ENCODE data around the gene LMNA. TPM values are rescaled to one million over a fixed set of nuclear protein-coding genes. Genes with fewer than 3 reads are reported as not detected.

The LMNA gene
- total and polyA plus RNA-seq, 10 of the 15 experiments (the other 5 are each of a cell fraction or from before 2014, with no cell fraction given): 0.42 to 334 (median 81.1) TPM

DNA sequence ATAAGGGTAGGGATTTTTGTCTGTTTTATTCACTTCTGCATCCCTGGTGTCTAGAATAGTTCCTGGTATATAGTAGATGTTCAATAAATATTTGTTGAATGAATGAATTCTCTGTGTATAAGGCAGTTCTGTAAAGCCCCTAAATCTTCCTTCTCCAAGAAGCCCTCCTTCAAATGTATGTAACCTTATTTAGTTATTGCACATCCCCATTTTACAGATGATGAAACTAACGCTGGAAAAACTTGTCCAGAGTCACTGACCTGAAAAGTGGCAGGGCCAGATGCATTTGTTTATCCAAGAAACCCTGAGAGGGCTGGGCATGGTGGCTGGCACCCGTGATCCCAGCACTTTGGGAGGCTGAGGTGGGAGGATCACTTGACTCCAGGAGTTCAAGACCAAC lies 4.3 kb upstream of the LMNA start:
- no peak overlapping the region for H3K4me3 ChIP-seq
- H3K4me2 ChIP-seq (ENCODE audit: control insufficient read depth, insufficient read depth): no peak overlapping the region
- peaks cover 7% of the 10 kb centered on the region for H3K79me2 ChIP-seq (ENCODE audit: control insufficient read depth, insufficient read depth, low read length)
- in situ Hi-C loops (cut with MboI) (no loop called here), intact Hi-C loops (cut with micrococcal nuclease; ENCODE audit: unreplicated experiment) (no loop called here)
- 76% methylated on average over 2 of the region's 2 CpGs for WGBS (ENCODE audit: insufficient coverage, insufficient replicate concordance, low lambda C conversion rate, missing lambda C conversion rate)
- POLR2A ChIA-PET: interaction anchor here (1.0 to 2.3 kb wide), 2 partner anchors 10 to 12 kb away, joined by 8 to 13 read pairs; no protein-coding TSS in a partner anchor
- CTCF ChIA-PET: interaction anchor here (1.0 to 1.7 kb wide), 4 partner anchors 13 to 20 kb away, joined by 3 to 7 read pairs (median 4); no protein-coding TSS in a partner anchor
- H2AFZ ChIP-seq (ENCODE audit: control insufficient read depth, low read depth, low read length): no peak overlapping the region
- FAIRE-seq (no peak), DNase-seq (ENCODE audit: low read depth, low spot score) (no peak), ATAC-seq (no peak)
- no TSS peak for BruUV-seq (replicated peaks)
- no peaks in the 10 kb centered on the region for H3K9me3 ChIP-seq (replicated peaks; ENCODE audit: control insufficient read depth, insufficient read depth, low read length)
- H4K20me1 ChIP-seq (ENCODE audit: control insufficient read depth, insufficient read depth): no peaks in the 10 kb centered on the region
- SMC1A ChIA-PET (ENCODE audit: uncharacterized antibody, unreplicated experiment): interaction anchor here (23.8 kb wide), 1 partner anchor 14 kb away, joined by 874 read pairs; the partner anchor contains the start of gene LMNA
- no peak overlapping the region for H3K27ac ChIP-seq (ENCODE audit: control insufficient read depth, insufficient read depth)
- RAD21 ChIA-PET (ENCODE audit: unreplicated experiment): interaction anchor here (1.6 kb wide), 1 partner anchor 10 kb away, joined by 5 read pairs; no protein-coding TSS in a partner anchor
- TF ChIP-seq IKZF2 (IDR thresholded peaks at IDR 0.05): no peak
- TF ChIP-seq YBX1 (IDR thresholded peaks at IDR 0.05): no peak
- TF ChIP-seq NR2C2 (IDR thresholded peaks at IDR 0.05; ENCODE audit: borderline replicate concordance, control insufficient read depth, insufficient read length, low read depth): no peak
- no peak for TF ChIP-seq KLF5 (IDR thresholded peaks at IDR 0.05; ENCODE audit: partially characterized antibody)
- TF ChIP-seq, protein P1, sequence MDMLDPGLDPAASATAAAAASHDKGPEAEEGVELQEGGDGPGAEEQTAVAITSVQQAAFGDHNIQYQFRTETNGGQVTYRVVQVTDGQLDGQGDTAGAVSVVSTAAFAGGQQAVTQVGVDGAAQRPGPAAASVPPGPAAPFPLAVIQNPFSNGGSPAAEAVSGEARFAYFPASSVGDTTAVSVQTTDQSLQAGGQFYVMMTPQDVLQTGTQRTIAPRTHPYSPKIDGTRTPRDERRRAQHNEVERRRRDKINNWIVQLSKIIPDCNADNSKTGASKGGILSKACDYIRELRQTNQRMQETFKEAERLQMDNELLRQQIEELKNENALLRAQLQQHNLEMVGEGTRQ (IDR thresholded peaks at IDR 0.05; ENCODE audit: borderline replicate concordance, low read depth, low read length): no peak
- TF ChIP-seq SIX5 (IDR thresholded peaks at IDR 0.05; ENCODE audit: low read depth, low read length, severe bottlenecking): no peak
- TF ChIP-seq, protein P2, sequence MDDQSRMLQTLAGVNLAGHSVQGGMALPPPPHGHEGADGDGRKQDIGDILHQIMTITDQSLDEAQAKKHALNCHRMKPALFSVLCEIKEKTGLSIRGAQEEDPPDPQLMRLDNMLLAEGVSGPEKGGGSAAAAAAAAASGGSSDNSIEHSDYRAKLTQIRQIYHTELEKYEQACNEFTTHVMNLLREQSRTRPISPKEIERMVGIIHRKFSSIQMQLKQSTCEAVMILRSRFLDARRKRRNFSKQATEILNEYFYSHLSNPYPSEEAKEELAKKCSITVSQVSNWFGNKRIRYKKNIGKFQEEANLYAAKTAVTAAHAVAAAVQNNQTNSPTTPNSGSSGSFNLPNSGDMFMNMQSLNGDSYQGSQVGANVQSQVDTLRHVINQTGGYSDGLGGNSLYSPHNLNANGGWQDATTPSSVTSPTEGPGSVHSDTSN (IDR thresholded peaks at IDR 0.05; ENCODE audit: insufficient replicate concordance, low read depth, low read length): no peak
- no peak for TF ChIP-seq SMC3 (IDR thresholded peaks at IDR 0.05; ENCODE audit: borderline replicate concordance, low read length)
- no peak for TF ChIP-seq RAD51 (IDR thresholded peaks at IDR 0.05)
- TF ChIP-seq FOXM1 (IDR thresholded peaks at IDR 0.05; ENCODE audit: low read depth, low read length): no peak
- no peak for TF ChIP-seq ASH2L (IDR thresholded peaks at IDR 0.05; ENCODE audit: borderline replicate concordance, low read depth)
- no peak for TF ChIP-seq IRF5 (IDR thresholded peaks at IDR 0.05; ENCODE audit: borderline replicate concordance)
- TF ChIP-seq, protein P3, sequence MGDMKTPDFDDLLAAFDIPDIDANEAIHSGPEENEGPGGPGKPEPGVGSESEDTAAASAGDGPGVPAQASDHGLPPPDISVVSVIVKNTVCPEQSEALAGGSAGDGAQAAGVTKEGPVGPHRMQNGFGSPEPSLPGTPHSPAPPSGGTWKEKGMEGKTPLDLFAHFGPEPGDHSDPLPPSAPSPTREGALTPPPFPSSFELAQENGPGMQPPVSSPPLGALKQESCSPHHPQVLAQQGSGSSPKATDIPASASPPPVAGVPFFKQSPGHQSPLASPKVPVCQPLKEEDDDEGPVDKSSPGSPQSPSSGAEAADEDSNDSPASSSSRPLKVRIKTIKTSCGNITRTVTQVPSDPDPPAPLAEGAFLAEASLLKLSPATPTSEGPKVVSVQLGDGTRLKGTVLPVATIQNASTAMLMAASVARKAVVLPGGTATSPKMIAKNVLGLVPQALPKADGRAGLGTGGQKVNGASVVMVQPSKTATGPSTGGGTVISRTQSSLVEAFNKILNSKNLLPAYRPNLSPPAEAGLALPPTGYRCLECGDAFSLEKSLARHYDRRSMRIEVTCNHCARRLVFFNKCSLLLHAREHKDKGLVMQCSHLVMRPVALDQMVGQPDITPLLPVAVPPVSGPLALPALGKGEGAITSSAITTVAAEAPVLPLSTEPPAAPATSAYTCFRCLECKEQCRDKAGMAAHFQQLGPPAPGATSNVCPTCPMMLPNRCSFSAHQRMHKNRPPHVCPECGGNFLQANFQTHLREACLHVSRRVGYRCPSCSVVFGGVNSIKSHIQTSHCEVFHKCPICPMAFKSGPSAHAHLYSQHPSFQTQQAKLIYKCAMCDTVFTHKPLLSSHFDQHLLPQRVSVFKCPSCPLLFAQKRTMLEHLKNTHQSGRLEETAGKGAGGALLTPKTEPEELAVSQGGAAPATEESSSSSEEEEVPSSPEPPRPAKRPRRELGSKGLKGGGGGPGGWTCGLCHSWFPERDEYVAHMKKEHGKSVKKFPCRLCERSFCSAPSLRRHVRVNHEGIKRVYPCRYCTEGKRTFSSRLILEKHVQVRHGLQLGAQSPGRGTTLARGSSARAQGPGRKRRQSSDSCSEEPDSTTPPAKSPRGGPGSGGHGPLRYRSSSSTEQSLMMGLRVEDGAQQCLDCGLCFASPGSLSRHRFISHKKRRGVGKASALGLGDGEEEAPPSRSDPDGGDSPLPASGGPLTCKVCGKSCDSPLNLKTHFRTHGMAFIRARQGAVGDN (IDR thresholded peaks at IDR 0.05): no peak
- TF ChIP-seq RUNX3 (IDR thresholded peaks at IDR 0.05; ENCODE audit: low read length): no peak
- TF ChIP-seq ZNF274 (IDR thresholded peaks at IDR 0.05; ENCODE audit: insufficient read depth, insufficient read length): no peak
- TF ChIP-seq IKZF1 (conservative IDR thresholded peaks at IDR 0.05): no peak
- H3K4me1 ChIP-seq (ENCODE audit: control insufficient read depth, insufficient read depth, low read length): peaks cover 16% of the 10 kb centered on the region
- no peak overlapping the region for H3K9ac ChIP-seq (ENCODE audit: control insufficient read depth, insufficient read depth, low read length)
- H3K36me3 ChIP-seq (ENCODE audit: control insufficient read depth in 2 of 2, insufficient read depth in 2 of 2, low read length in 1 of 2): no peaks in the 10 kb centered on the region
- no peaks in the 10 kb centered on the region for H3K27me3 ChIP-seq (replicated peaks in 1 of 2; ENCODE audit: control insufficient read depth in 2 of 2, insufficient read depth in 2 of 2, low read length in 1 of 2)

Data from GM12878 (cell line).